DND-41 (cell line): ENCODE data around the gene ACAD11.

ENCODE experiments used
- ATAC-seq: fragments of 200-7000 bp; cut with Tn5 transposase; 3 replicates; pipeline ENCODE4 v1.9.1; 2021; ENCODE audit warnings: low read depth; ENCODE audit not compliant: insufficient read depth
- DNase-seq: peaks from one replicate; pipeline ENCODE4 v3.0.0-alpha.2; 2020
- H2AFZ ChIP-seq: 2 replicates; pipeline ENCODE4 v1.6.0; 2012; ENCODE audit warnings: low read depth, low read length
- H3K27ac ChIP-seq: 2 replicates; pipeline ENCODE4 v1.5.1; 2012; ENCODE audit warnings: low read length, inconsistent platforms
- H3K27me3 ChIP-seq: fragments of 200-600 bp; sonication (generic); 2 replicates; pipeline ENCODE4 v1.6.0; 2012; ENCODE audit warnings: low read length, mild to moderate bottlenecking, inconsistent platforms; ENCODE audit not compliant: insufficient read depth, poor library complexity
- H3K36me3 ChIP-seq: 2 replicates; pipeline ENCODE4 v1.5.1; 2012; ENCODE audit warnings: low read length, inconsistent platforms; ENCODE audit not compliant: insufficient read depth
- H3K4me1 ChIP-seq: 2 replicates; pipeline ENCODE4 v1.5.1; 2012; ENCODE audit warnings: mild to moderate bottlenecking, low read length; ENCODE audit not compliant: insufficient read depth
- H3K4me2 ChIP-seq: 2 replicates; pipeline ENCODE4 v1.6.0; 2012; ENCODE audit warnings: mild to moderate bottlenecking, moderate library complexity, low read length, inconsistent platforms; ENCODE audit not compliant: insufficient read depth
- H3K4me3 ChIP-seq, 2 experiments: fragments of 200-600 bp in 1 of 2; shearing (Covaris generic) in 1 of 2; 2 replicates each; pipeline ENCODE4 v1.5.1; 2012 to 2016; ENCODE audit warnings: inconsistent platforms in 2 of 2, low read length in 2 of 2, mild to moderate bottlenecking in 2 of 2, low read depth in 1 of 2, moderate library complexity in 1 of 2
- H3K79me2 ChIP-seq: 2 replicates; pipeline ENCODE4 v1.6.0; 2012; ENCODE audit warnings: low read length, inconsistent platforms; ENCODE audit not compliant: insufficient read depth
- H3K9ac ChIP-seq: 2 replicates; pipeline ENCODE4 v1.6.0; 2012; ENCODE audit warnings: low read depth, mild to moderate bottlenecking, inconsistent platforms, low read length, moderate library complexity
- H3K9me3 ChIP-seq: 2 replicates; pipeline ENCODE4 v1.5.1; 2012; ENCODE audit warnings: low read length, moderate library complexity, mild to moderate bottlenecking, inconsistent platforms; ENCODE audit not compliant: insufficient read depth, severe bottlenecking
- H4K20me1 ChIP-seq: 2 replicates; pipeline ENCODE4 v1.6.0; 2012; ENCODE audit warnings: low read length; ENCODE audit not compliant: insufficient read depth
- CTCF ChIP-seq: IDR thresholded peaks from 2 replicates; pipeline ENCODE4 v1.5.1; 2012; ENCODE audit warnings: borderline replicate concordance, low read length, moderate library complexity, mild to moderate bottlenecking; ENCODE audit not compliant: poor library complexity, severe bottlenecking; ENCODE audit errors: extremely low read depth
- EZH2 ChIP-seq: IDR thresholded peaks from 3 replicates; pipeline ENCODE4 v1.6.1; 2012; ENCODE audit warnings: borderline replicate concordance, low read depth, mild to moderate bottlenecking, moderate library complexity, low read length, inconsistent platforms; ENCODE audit not compliant: severe bottlenecking

The ACAD11 gene

GRCh38 chr3:132513057-132513456 lies 146.6 kb downstream of the ACAD11 start:
- DNase-seq (no peak), ATAC-seq (no peak)
- Histone ChIP-seq H3K27me3 (no peaks in the 10 kb centered on the region), H3K9me3 (no peaks in the 10 kb centered on the region), H3K4me3 (no peak overlapping the region), H3K9ac (no peak overlapping the region), H4K20me1 (no peaks in the 10 kb centered on the region), H2AFZ (no peak overlapping the region), H3K79me2 (no peaks in the 10 kb centered on the region), H3K27ac (no peak overlapping the region), H3K36me3 (peaks cover 84% of the 10 kb centered on the region), H3K4me1 (no peaks in the 10 kb centered on the region), H3K4me2 (no peak overlapping the region)
- no peak for TF ChIP-seq CTCF
- no peak for TF ChIP-seq EZH2

- TF ChIP-seq CTCF (no peak), EZH2 (no peak)
- no peaks in the 10 kb centered on the region for H3K27me3 ChIP-seq
- ATAC-seq (no peak), DNase-seq (no peak)
- no peak overlapping the region for H3K27ac ChIP-seq
- H4K20me1 ChIP-seq = no peaks in the 10 kb centered on the region
- H3K4me2 ChIP-seq = no peak overlapping the region
- H3K9ac ChIP-seq = no peak overlapping the region
- peaks cover 85% of the 10 kb centered on the region for H3K36me3 ChIP-seq
- H3K9me3 ChIP-seq = no peaks in the 10 kb centered on the region
- H3K4me1 ChIP-seq = no peaks in the 10 kb centered on the region
- H3K4me3 ChIP-seq = no peak overlapping the region
- no peak overlapping the region for H2AFZ ChIP-seq
- no peaks in the 10 kb centered on the region for H3K79me2 ChIP-seq
Observed at GRCh38 chr3:132509506-132509905, 150.1 kb downstream of the ACAD11 start.

- TF ChIP-seq EZH2 = no peak
- TF ChIP-seq CTCF = no peak
- Histone ChIP-seq H3K9ac (no peak overlapping the region), H4K20me1 (no peaks in the 10 kb centered on the region), H3K4me1 (no peaks in the 10 kb centered on the region), H3K9me3 (no peaks in the 10 kb centered on the region), H3K79me2 (no peaks in the 10 kb centered on the region), H3K4me2 (no peak overlapping the region), H2AFZ (no peak overlapping the region), H3K4me3 (no peak overlapping the region), H3K27me3 (no peaks in the 10 kb centered on the region), H3K36me3 (peaks cover 85% of the 10 kb centered on the region), H3K27ac (no peak overlapping the region)
- ATAC-seq = no peak
- DNase-seq = no peak
Observed at GRCh38 chr3:132509096-132509495, 150.5 kb downstream of the ACAD11 start.
